ENCODE measurements around the gene HOXB6.

- no peak for TF ChIP-seq CTCF (IDR thresholded peaks at IDR 0.05)
- no peak for TF ChIP-seq POLR2A (IDR thresholded peaks at IDR 0.05)
These were observed 17.3 kb downstream of the HOXB6 start for GRCh38 chr17:48587276-48588073.

All from testis (tissue), 2 donors.